GM12875 (cell line): Measurements from ENCODE around the gene P2RY12.

Experiments
- H3K4me3 ChIP-seq: one replicate; pipeline ENCODE4 v1.5.1; 2011; ENCODE audit warnings: low read depth, low read length, control low read depth
- CTCF ChIP-seq: IDR thresholded peaks from 2 replicates; pipeline ENCODE4 v1.5.1; 2011; ENCODE audit warnings: low read depth, mild to moderate bottlenecking, control low read depth, inconsistent platforms, low read length, moderate library complexity, borderline replicate concordance; ENCODE audit not compliant: insufficient read depth

The P2RY12 gene

GRCh38 chr3:151384741-151385174 lies at the start of gene P2RY12:
Gene P2RY12, minus strand, starts transcription at chr3:151384753. Its CDS starts 45,908 bp downstream, at chr3:151338845.
- no peak for TF ChIP-seq CTCF
- peak within 1 kb of the TSS; percentile 16 for H3K4me3 ChIP-seq

- no peak overlapping the region for H3K4me3 ChIP-seq
- TF ChIP-seq CTCF: no peak
Measured at GRCh38 chr3:151432616-151433372, 48.2 kb upstream of the P2RY12 start.

DNA sequence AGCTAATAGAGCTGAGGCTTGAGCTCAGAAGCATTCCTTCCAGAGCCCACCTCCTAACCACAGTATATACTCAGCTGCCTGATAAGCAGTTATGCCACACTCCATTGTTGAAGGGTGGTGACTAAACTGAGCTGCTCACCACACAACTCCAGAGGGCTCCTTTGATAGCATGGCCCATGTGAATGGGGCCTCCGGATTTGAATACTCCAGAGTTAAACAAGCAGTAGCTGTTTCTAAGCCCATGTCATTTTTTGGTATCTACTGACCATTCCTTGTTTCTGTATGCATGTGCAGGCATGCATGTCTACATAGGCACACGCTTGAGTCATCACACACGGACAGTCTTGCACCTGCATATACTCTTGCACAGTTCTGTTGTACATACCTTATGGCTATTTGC lies 47.4 kb upstream of the P2RY12 start:
- H3K4me3 ChIP-seq: no peak overlapping the region
- TF ChIP-seq CTCF: no peak

DNA sequence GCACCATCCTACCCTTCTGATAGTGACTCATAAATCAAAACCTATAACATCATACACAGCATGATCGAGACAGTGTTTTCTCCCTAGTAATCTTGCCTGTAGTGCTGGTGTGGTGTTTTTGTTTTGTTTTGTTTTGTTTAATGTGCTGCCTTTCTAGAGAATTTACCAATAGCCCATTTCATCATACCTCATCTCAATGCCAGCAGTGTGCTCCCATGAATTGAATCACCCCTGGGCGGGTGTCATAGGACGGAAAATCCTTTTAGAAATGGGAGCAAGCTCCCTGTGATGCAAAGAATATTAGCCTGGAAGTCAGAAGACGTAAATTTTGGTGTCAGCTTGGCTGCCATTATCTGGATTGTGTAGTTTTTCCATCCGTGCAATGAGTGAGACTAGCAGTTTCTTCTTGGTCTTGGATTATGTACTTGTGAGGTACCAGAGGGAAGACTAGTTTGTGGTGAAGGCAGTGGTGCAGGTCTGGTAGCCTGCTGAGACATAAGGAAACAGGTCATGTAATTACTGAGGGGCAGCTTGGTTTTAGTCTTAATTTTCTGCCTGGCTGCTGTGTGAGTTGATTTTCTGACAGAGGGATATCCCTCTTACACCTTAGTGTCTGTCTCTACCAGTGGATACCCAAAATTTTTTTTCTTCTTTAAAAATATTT lies 46.4 kb upstream of the P2RY12 start:
- H3K4me3 ChIP-seq: no peak overlapping the region
- no peak for TF ChIP-seq CTCF

- no peak for TF ChIP-seq CTCF
- no peak overlapping the region for H3K4me3 ChIP-seq
Measured at GRCh38 chr3:151428386-151428785, 43.8 kb upstream of the P2RY12 start.

DNA sequence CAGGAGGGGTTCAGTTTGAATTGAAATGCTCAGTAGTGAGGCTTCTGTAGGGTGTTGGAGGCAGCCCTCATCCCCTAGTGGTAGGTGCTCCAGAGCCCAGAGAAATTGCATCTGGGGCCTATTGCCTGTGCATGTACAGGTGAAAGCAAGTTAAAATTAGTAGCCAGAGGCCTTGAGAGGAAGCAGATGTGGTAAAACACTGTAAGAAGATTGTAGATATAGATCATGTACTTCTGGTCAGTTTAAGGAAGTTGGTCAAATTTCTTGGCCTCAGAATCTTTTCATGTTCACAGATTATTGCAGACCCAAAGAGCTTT lies 41.7 kb upstream of the P2RY12 start:
- no peak overlapping the region for H3K4me3 ChIP-seq
- peak; percentile 35; the same call in 1 of the 2 replicates for TF ChIP-seq CTCF
